Gastrocnemius medialis (tissue), 4 donors: ENCODE data around the gene MAGEA12.

ENCODE experiments used
- CTCF ChIP-seq, 5 experiments: fragments of 450-650 bp in 3 of 5; fragments of 200-600 bp in 2 of 5; sonication (generic) in 2 of 5; IDR thresholded peaks in 4 of 5; conservative IDR thresholded peaks in 1 of 5; 1 replicate in 4 of 5; 2 replicates in 1 of 5; pipeline ENCODE4 v1.5.1; 2016 to 2019; ENCODE audit warnings: antibody characterized with exemption in 5 of 5, mild to moderate bottlenecking in 3 of 5, moderate library complexity in 3 of 5
- POLR2A ChIP-seq, 2 donors: fragments of 450-650 bp; IDR thresholded peaks; one replicate each; pipeline ENCODE4 v1.6.1; 2017; ENCODE audit warnings: antibody characterized with exemption in 2 of 2, mild to moderate bottlenecking in 2 of 2, moderate library complexity in 2 of 2

DNA sequence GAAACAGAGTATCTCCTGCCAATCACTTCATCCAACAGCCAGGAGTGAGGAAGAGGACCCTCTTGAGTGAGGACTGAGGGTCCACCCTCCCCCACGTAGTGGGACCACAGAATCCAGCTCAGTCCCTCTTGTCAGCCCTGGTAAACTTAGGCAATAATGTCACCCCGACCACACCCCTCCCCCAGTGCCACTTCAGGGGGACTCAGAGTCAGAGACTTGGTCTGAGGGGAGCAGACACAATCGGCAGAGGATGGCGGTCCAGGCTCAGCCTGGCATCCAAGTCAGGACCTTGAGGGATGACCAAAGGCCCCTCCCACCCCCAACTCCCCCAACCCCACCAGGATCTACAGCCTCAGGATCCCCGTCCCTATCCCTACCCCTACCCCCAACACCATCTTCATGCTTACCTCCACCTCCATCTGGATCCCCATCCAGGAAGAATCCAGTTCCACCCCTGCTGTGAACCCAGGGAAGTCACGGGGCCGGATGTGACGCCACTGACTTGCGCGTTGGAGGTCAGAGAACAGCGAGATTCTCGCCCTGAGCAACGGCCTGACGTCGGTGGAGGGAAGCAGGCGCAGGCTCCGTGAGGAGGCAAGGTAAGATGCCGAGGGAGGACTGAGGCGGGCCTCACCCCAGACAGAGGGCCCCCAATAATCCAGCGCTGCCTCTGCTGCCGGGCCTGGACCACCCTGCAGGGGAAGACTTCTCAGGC, at the start of gene MAGEA12, which contains the start of gene CSAG1:
- TF ChIP-seq CTCF (IDR thresholded peaks at IDR 0.05 in 4 of 5, conservative IDR thresholded peaks at IDR 0.05 in 1 of 5) (no peak), POLR2A (IDR thresholded peaks at IDR 0.05) (no peak)
